ENCODE results near the gene BCKDHB.
"Not testable (repeated sequence)": the region's sequence is repeated elsewhere in the genome, so short reads cannot be mapped to it uniquely, and the experiment has no call there.

The BCKDHB gene

DNA sequence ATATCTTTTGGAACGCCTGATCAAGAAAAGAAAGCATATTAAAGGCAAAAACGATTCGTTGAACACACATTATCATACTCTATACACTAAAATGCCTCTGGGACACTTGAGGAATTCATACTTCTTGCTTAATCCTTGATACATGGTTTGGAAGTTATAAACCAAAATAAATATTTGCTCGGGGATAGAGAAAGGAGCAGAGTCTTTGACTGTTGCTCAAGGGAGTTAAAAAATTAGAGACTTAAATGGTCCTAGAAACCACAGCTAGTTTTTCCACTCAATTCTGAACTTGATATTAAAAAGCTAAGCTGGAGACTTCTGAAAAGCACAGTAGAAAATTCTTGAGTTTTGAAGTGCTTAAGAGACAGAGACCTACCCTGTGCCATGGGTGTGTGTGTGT, 98.9 kb downstream of the BCKDHB start:
- no peak for DNase-seq (ENCODE audit: low read depth in 4 of 4, low spot score in 1 of 4)

DNA sequence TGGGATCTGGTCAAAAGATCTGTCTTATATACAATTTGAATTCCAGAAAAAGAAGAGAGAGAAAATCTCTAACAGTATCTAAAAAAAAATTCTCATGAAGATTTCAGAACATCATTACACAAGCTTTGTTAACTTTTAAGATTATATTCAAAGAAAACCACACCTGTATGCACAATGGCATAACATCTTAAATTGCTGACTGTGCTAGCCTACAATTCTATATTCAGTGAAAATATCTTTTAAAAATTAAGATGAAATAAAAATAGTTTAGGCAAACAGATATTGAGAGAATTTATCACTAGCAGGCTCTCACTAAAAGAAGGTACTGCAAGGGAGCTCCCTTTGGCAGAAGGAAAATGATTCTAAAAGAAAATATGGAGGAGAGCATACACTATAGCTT, 100.3 kb downstream of the BCKDHB start:
- DNase-seq (ENCODE audit: low read depth in 4 of 4, low spot score in 1 of 4) = no peak

DNA sequence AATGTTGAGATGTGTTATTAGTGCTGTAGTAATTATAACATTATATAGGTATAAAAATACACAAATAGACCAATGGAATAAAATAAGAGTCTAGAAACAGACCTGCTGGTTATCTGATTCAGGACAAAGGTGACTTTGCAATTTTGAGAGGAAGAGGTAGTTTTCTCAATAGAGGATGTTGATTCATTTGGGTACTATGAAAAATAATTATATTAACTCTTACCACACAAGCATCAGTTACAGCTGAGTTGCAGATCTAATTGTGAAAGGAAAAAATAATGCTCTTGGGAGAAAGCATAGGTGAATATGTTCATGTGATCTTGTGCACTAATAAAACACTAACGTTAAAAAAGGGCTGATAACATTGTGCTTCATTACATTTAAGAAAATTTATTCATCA, 103.0 kb downstream of the BCKDHB start:
- DNase-seq (ENCODE audit: low read depth in 4 of 4, low spot score in 1 of 4) = no peak

DNA sequence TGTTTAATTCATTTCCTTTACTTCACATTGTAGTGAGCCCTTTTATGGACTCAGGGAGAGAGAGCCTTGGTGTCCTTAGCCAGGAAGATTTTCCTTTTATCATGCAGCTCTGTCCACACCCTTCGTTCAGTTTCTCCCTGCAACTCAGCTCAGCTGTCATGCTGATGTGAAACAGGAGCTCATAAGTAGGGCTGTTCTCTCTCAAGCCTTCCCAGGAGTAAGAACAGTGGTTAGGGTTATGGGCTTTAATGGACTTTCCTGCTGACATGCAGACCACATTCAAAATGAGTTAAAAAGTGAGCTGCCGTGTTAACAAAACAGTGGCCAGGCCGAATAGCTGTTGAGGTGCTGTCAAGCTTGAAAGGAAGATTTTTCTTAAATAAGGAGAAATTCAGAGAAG, 104.1 kb downstream of the BCKDHB start:
- no peak for DNase-seq (ENCODE audit: low read depth in 4 of 4, low spot score in 1 of 4)

DNA sequence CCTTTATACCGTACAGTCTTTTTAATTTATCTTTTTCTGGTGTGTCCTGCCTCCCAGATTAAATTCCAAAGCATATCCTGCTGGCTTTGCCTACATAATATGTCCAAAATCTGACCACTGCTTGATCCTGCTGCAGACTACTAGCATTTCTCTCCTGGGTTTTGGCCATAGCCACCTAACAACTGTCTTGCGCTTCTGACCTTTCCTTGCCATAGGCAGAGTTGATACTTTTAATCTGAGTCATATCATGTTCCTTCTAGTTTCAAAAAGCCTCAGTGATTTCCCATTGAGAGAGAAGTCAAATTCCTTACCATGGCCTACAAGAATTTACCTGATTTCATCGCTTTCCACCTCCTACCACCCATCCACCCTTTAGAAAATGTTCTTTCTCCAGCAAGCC, 104.8 kb downstream of the BCKDHB start:
- no peak for DNase-seq (ENCODE audit: low read depth in 4 of 4, low spot score in 1 of 4)

DNA sequence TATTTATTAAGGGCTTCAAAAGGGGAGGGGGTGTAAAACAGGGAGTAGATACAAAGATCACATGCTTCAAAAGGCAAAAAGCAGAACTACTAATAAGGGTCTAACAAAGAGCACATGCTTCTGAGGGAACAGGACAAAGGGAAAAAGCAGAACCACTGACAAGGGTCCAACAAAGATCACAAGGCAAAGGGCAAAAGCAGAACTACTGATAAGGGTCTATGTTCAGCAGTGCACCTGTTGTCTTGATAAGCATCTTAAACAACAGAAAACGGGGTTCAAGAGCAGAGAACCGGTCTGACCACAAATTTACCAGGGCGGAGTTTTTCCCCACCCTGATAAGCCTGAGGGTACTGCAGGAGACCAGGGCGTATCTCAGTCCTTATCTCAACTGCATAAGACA, 105.4 kb downstream of the BCKDHB start:
- not testable (repeated sequence) for DNase-seq (ENCODE audit: low read depth in 4 of 4, low spot score in 1 of 4)

DNA sequence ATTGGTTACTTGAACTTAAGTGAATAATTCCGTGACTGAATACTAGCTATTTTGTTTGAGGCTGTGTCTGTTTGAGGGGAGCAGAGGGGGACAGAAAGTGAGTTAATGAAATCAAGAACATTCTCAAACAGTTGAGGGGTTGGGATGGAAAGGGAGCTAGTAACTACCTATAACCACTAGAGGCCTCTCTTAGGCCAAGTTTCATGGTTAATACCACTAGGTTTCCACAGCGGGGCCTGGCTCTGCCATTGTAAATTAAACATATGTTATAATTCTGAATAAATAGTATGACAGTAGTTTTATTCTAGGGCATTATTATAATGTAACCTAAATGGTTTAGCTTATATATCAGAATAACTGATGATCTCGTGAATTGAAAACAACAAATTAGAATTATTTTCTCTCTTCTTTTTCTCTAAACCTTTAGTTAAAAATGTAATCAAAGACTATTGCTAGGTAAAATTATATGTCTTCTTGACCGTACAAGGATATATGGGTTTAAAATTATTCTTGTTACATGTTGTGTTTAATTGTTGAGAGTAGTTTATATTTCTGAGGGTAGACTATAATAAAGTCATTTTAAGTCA, 108.1 kb downstream of the BCKDHB start:
- no peak for DNase-seq (ENCODE audit: low read depth in 4 of 4, low spot score in 1 of 4)

DNA sequence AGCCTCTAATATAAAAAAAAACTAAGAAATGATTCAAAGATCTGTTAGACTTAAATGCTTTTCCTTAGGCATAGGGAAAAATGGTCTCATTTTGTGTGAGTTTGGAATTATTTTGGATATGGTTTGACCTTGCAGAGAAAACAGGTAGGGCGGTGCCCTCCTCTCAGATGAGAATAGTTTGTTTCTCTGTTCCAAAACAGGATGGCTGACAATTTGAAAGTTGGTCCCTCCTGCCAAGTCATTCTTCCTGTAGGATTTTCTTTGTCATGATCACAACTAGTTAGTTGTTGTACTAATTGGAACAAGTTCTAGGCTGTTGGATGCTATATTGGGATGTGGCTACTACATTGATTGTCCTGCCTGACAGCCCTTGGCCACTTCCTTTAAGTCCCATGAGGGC, 108.6 kb downstream of the BCKDHB start:
- DNase-seq (ENCODE audit: low read depth in 4 of 4, low spot score in 1 of 4) = no peak

DNA sequence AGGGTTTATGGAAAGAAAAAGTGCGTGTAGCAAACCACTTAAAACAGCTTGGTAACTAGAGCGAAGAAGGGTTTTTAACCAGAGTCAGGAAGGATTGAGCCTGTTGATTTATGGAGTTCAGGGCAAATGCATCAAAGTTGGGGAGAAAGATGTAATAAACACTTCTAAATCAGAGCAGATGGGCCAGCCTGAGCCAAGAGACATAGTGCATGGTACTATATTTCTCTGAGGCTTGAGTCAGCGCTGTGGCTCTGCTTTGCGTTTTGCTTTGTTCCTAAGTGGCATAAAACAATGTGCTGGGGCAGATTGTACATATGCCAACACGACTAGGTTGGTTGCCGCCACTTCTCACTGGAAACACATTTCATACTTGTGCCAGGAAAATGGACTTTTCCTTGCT, 111.3 kb downstream of the BCKDHB start:
- DNase-seq (ENCODE audit: low read depth in 4 of 4, low spot score in 1 of 4) = no peak

DNA sequence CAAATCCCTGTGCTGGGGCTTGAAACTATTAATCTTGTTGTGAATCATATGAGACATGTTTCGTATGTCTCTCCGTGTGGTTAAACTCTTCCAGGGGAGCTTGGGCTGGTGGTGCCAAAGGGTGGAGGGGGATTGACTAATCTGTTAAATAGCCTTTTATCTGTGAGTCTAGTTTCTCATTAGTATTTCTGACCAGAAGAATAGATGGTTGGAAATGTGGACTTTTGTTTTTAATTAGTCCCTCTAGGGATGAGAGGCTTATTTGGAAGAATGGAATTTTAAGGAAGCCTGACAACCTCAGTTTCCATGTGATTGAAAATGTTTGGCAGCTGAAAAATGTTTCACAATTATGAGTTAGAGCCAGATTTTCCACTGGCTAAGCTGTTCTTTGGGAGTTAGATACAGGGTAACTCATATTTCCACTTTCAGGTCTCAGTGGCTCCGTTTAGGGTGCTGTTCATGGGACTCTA, 117.3 kb downstream of the BCKDHB start:
- no peak for DNase-seq (ENCODE audit: low read depth in 4 of 4, low spot score in 1 of 4)

DNA sequence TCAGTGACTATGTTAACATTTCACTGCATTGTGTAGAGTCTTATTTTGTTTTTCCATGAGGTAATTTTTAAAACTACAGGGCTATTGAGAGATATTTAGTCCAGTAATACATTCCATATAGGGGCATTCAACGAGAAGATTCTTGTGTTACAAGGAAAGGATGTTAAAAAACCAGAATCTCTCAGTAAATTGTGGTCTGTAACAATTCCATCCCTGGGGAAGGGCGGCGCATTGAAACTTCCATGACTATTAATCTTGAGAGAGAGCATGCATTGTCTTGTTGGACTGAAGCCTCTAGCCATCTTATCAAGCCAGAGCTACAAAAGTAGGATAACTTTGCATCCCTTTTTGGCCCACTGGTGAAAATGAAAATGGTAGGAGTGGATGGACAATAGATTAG, 119.7 kb downstream of the BCKDHB start:
- no peak for DNase-seq (ENCODE audit: low read depth in 4 of 4, low spot score in 1 of 4)

DNA sequence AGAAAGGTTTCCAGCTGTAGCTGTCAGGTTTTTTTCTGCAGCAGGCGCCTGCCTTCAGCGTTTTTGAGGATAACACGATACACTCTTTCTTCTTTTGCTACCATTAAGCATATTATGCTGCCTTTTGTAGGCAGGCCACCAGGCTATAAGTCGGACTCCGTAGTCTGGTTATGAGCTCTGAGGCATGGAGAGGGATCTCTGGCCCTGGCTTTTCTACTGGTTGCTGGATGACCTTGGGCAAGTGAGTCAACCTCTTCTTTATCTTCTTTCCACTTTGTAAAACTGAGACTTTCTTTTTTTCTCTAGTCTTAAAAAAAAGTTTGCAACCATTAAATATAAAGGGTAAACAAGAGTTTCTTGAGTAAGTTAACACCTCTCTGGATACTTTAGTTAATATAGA, 120.2 kb downstream of the BCKDHB start:
- no peak for DNase-seq (ENCODE audit: low read depth in 4 of 4, low spot score in 1 of 4)

DNA sequence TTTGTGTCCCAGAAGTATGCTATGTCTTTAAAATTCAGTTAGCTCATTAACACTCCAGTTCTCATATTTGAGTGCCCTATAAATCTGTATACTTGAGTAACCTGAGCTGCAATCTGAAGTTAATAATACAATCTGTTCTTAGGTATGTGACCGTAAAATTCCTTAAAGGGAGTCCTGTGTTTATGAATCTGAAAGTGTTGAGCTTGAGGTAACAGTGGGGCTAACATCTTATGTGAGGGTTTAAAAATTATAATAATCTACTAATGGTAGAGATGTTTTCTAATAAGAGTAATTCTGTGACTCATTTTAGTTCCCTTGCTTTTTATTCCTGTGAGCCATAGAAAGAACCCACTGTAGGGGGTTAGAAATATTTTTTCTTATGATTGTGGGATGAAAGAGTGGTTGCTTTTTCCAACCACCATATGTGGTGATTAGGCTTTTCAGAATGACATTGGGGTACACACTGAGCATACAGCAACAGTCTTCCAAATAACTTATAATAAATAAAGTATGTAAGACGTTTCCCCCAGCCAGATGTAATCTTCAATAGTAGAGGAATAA, 121.2 kb downstream of the BCKDHB start:
- no peak for DNase-seq (ENCODE audit: low read depth in 4 of 4, low spot score in 1 of 4)

DNA sequence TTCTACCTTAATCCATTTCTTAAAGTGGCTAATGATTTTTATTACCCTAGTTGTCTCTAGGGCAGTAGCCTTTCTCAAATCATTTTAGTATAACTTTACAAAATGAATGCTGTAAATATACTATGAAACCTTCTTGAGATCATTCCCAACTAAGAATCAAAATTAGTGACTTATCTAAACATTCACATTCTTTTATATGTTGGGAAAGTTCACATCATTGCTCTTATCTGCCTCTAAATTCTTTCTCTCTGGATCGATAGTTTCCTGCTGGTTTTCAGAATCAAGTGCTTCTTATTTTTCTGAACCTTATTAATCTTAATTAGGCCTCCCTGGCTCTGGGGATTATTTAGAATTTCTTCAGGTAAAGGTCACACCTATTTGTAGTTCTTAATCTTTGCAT, 126.8 kb downstream of the BCKDHB start:
- DNase-seq (ENCODE audit: low read depth in 4 of 4, low spot score in 1 of 4) = no peak

DNA sequence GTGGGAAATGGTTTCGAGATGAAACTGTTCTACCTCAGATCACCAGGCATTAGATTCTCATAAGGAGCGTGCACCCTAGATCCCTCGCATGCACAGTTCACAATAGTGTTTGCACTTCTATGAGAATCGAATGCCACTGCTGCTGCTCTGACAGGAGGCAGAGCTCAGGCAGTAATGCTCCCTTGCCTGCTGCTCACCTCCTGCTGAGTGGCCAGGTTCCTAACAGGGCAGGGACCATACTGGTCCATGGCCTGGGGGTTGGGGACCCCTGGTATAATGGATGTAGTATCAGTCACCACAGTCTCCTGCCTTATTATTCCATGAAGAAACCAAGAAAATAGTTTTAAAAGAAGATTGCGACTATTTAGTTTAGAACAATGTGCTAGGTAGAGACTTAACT, 127.5 kb downstream of the BCKDHB start:
- no peak for DNase-seq (ENCODE audit: low read depth in 4 of 4, low spot score in 1 of 4)

DNA sequence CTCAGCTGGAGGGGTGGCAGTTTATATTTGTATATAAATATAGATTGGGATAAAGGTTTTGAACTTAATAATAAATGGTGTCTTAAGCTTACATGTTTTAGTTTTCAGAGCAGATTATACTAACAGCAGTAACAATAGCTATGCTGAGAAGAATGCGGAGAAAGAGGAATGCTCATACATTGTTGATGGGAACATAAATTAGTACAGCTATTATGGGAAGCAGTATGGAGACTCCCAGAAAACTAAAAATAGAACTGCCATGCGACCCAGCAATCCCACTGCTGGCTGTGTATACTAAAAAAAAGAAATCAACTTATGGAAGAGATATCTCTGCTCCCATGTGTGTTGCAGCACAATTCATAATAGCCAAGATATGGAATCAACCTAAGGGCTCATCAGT, 127.9 kb downstream of the BCKDHB start:
- DNase-seq (ENCODE audit: low read depth in 4 of 4, low spot score in 1 of 4) = no peak

DNA sequence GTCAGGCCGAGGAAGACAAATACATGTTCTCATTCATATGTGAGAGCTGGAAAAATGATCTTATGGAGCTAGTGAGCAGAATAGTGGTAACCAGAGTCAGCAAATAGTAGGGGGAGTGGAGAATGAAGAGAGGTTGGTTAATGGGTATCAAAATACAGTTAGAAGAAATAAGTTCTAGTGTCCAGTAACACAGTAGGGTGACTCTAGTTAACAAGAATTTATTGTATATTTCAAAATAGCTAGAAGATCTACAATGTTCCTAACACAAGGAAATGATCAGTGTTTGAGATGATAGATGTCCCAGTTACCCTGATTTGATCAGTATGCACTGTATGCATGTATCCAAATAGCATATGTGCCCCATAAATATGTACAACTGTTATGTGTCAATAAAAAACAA, 128.4 kb downstream of the BCKDHB start:
- no peak for DNase-seq (ENCODE audit: low read depth in 4 of 4, low spot score in 1 of 4)

DNA sequence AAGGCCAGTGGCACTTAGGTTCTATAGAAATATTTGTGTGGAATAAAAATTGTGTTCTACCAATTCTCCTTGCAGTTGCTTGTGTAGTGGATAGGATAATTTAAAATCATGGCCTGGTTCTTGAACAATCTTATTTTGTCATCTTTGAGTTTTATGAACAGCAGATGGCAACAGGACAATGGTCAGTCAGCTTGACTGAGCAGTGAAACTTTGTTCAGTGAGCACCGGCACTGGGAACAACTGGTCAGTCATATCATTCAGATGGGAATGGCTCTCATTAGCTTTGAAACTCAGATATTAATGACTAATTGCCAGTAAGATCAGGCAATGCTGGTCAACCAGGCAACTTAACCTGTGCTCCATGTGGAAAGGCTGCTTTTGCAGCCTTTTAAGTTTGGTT, 129.2 kb downstream of the BCKDHB start:
- DNase-seq (ENCODE audit: low read depth in 4 of 4, low spot score in 1 of 4) = no peak

DNA sequence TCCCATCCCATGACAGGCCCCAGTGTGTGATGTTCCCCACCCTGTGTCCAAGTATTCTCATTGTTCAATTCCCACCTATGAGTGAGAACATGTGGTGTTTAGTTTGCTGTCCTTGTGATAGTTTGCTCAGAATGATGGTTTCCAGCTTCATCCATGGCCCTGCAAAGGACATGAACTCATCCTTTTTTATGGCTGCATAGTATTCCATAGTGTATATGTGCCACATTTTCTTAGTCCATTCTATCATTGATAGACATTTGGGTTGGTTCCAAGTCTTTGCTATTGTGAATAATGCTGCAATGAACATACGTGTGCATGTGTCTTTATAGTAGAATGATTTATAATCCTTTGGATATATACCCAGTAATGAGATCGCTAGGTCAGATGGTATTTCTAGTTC, 132.3 kb downstream of the BCKDHB start:
- not testable (repeated sequence) for DNase-seq (ENCODE audit: low read depth in 4 of 4, low spot score in 1 of 4)

DNA sequence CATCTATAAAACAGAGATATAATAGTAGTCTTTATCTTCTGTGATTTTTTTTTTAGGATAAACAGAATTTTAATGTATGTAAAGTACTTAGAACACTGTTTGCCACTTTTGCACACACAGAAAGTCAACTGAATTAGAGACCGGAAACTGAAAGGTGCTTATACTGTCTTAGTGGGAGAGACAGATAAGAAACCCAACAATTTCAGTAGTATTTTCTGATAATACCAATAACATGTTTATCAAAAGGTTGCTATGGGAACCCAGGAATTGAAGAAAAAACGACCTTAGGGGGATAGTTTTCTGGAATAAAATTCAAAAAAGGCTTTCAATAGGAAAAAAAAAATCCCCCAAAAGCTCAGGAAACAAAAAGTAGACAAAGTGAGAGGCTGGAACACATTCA, 138.6 kb downstream of the BCKDHB start:
- no peak for DNase-seq (ENCODE audit: low read depth in 4 of 4, low spot score in 1 of 4)

DNA sequence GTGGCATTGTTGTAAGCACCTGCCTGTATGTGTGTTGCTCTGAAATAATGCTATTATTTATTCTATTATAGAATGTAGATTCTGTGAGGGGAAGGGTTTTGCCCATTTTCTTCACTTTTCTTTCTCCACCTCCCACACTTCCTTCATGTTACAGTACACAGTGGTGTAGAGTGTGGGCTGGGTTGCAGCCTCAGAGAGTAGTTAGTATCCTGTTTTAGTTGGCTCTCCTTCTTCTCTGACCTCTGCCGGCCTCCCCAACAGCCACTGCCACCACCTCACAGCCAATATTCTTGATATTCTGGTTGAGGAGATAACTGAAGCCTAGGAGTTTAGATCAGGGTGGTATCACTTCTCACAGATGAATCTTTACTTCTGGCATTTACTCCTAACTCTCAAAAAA, 143.4 kb downstream of the BCKDHB start:
- no peak for DNase-seq (ENCODE audit: low read depth in 4 of 4, low spot score in 1 of 4)

DNA sequence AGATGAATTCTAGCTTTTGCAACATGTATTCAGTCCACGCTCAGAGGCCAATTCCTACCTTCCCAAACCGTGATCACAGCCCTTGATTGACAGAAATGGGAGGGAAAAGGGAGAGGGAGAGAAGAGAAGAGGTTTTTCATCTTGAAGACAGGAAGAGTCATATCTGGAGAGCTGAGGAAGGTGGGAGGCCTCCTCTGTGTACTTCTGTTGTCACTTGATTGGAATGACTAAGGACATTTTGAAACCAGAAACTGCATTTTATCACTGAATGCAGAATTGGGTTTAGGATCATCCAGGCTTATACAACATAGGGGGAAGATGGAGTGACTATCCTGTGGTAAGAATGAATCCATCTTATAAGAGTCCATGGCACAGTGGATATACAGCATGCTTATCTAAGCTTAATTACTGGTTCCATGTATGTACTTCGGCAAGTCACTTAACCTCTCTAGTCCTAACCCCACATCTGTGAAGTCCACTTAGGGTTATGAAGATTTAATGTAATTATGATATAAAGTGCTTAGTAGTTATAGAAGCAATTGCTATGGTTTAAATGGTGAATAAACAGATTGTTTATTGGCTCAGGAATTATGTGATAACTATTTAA, 144.0 kb downstream of the BCKDHB start:
- no peak for DNase-seq (ENCODE audit: low read depth in 4 of 4, low spot score in 1 of 4)

DNA sequence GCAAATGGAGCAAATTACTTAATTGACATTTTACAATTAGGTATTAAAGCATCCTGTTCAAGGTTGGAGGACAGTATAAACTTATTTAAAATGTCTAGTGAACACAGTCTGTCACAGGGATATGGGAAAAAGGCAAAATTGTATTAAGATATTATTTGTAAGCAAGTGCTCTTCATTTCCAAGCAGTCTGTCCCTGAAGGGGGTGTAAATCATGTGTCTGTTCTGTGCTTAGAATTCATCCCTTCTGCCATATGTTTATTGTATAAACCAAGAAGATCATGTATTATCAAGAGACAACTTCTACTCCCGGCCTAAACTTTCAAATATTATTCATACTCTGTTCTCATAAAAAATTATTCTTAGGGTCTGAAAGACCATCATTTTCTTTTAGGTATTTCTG, 144.8 kb downstream of the BCKDHB start:
- no peak for DNase-seq (ENCODE audit: low read depth in 4 of 4, low spot score in 1 of 4)
